Right atrium auricular region (tissue), 2 donors: Measurements from ENCODE around the gene SETD6. TPM values are rescaled to one million over a fixed set of nuclear protein-coding genes. Genes with fewer than 3 reads are reported as not detected.

Experiments
- DNase-seq: peaks from one replicate; pipeline ENCODE4 v3.0.0-alpha.2; 2019; ENCODE audit warnings: low spot score
- H3K27ac ChIP-seq, 2 donors: fragments of 200-600 bp; sonication (generic); 1 replicate in 1 of 2; 2 replicates in 1 of 2; pipeline ENCODE4 v1.5.1; 2016 to 2019
- H3K27me3 ChIP-seq, 2 donors: fragments of 200-600 bp; sonication (generic); one replicate each; pipeline versions ENCODE4 v1.5.1 to v1.6.0; 2017 to 2019
- H3K36me3 ChIP-seq: fragments of 200-600 bp; sonication (generic); one replicate; pipeline ENCODE4 v1.5.1; 2016
- H3K4me1 ChIP-seq, 2 donors: fragments of 200-600 bp; sonication (generic); one replicate each; pipeline versions ENCODE4 v1.5.1 to v1.6.0; 2017 to 2019
- H3K4me3 ChIP-seq, 2 donors: fragments of 200-600 bp; sonication (generic); 1 replicate in 1 of 2; 2 replicates in 1 of 2; pipeline ENCODE4 v1.5.1; 2017 to 2019; ENCODE audit warnings: mild to moderate bottlenecking in 1 of 2, moderate library complexity in 1 of 2
- H3K9me3 ChIP-seq, 2 donors: fragments of 200-600 bp; sonication (generic); one replicate each; pipeline ENCODE4 v1.5.1; 2019
- CTCF ChIP-seq, 2 donors: fragments of 200-600 bp; sonication (generic); IDR thresholded peaks; one replicate each; pipeline ENCODE4 v1.5.1; 2019; ENCODE audit warnings: antibody characterized with exemption in 2 of 2
- total RNA-seq, 2 donors: library from RNA; depleted of rRNA; stranded (reverse); fragments of >200 nt; gene quantifications; one replicate each; pipeline ENCODE4 v1.1.0, GENCODE V29; 2016

The SETD6 gene
- total RNA-seq, 2 donors from 2014 or later, result 11.9 to 12.9 TPM

GRCh38 chr16:58472266-58472665 lies 43.1 kb upstream of the SETD6 start:
- no peaks in the 10 kb centered on the region for H3K27me3 ChIP-seq
- H3K9me3 ChIP-seq, result no peaks in the 10 kb centered on the region
- H3K4me1 ChIP-seq, result peaks cover 0 to 72% of the 10 kb centered on the region in 2 donors
- H3K4me3 ChIP-seq, result no peak overlapping the region
- no peak for DNase-seq
- no peak for TF ChIP-seq CTCF (IDR thresholded peaks at IDR 0.05)
- peak overlapping the region; percentile 12 to 63 for H3K27ac ChIP-seq
- H3K36me3 ChIP-seq, result no peaks in the 10 kb centered on the region

GRCh38 chr16:58472827-58473226 lies 42.5 kb upstream of the SETD6 start:
- no peaks in the 10 kb centered on the region for H3K27me3 ChIP-seq
- H3K36me3 ChIP-seq, result no peaks in the 10 kb centered on the region
- no peak for DNase-seq
- H3K27ac ChIP-seq, result peak overlapping the region; percentile 12 to 63
- H3K4me3 ChIP-seq, result no peak overlapping the region
- H3K4me1 ChIP-seq, result peaks cover 0 to 73% of the 10 kb centered on the region in 2 donors
- H3K9me3 ChIP-seq, result no peaks in the 10 kb centered on the region
- TF ChIP-seq CTCF (IDR thresholded peaks at IDR 0.05), result no peak

GRCh38 chr16:58474296-58474695 lies 41.0 kb upstream of the SETD6 start:
- Histone ChIP-seq H3K4me3 (no peak overlapping the region), H3K4me1 (peaks cover 0 to 65% of the 10 kb centered on the region in 2 donors), H3K9me3 (no peaks in the 10 kb centered on the region), H3K27ac (peak overlapping the region; percentile 20 to 52), H3K36me3 (no peaks in the 10 kb centered on the region), H3K27me3 (no peaks in the 10 kb centered on the region)
- TF ChIP-seq CTCF (IDR thresholded peaks at IDR 0.05), result no peak
- DNase-seq, result no peak

- H3K36me3 ChIP-seq, result no peaks in the 10 kb centered on the region
- TF ChIP-seq CTCF (IDR thresholded peaks at IDR 0.05), result no peak
- H3K4me1 ChIP-seq, result peaks cover 0 to 65% of the 10 kb centered on the region in 2 donors
- H3K27ac ChIP-seq, result peak overlapping the region; percentile 38 to 52
- no peaks in the 10 kb centered on the region for H3K27me3 ChIP-seq
- no peak overlapping the region for H3K4me3 ChIP-seq
- no peak for DNase-seq
- no peaks in the 10 kb centered on the region for H3K9me3 ChIP-seq
Observed at GRCh38 chr16:58475091-58475619, 40.2 kb upstream of the SETD6 start.

GRCh38 chr16:58476791-58477190 lies 38.5 kb upstream of the SETD6 start:
- H3K36me3 ChIP-seq, result no peaks in the 10 kb centered on the region
- no peak overlapping the region for H3K27ac ChIP-seq
- TF ChIP-seq CTCF (IDR thresholded peaks at IDR 0.05), result no peak
- H3K4me3 ChIP-seq, result no peak overlapping the region
- DNase-seq, result no peak
- peaks cover 0 to 61% of the 10 kb centered on the region in 2 donors for H3K4me1 ChIP-seq
- H3K27me3 ChIP-seq, result no peaks in the 10 kb centered on the region
- no peaks in the 10 kb centered on the region for H3K9me3 ChIP-seq

GRCh38 chr16:58478427-58478826 lies 36.9 kb upstream of the SETD6 start:
- Histone ChIP-seq H3K27ac (no peak overlapping the region), H3K27me3 (no peaks in the 10 kb centered on the region), H3K4me1 (peaks cover 0 to 51% of the 10 kb centered on the region in 2 donors), H3K9me3 (no peaks in the 10 kb centered on the region), H3K36me3 (no peaks in the 10 kb centered on the region), H3K4me3 (no peak overlapping the region)
- DNase-seq, result no peak
- TF ChIP-seq CTCF (IDR thresholded peaks at IDR 0.05), result no peak
